GM18511 (cell line): ENCODE results near the gene TBC1D3L.
"Not testable (repeated sequence)": the region's sequence is repeated elsewhere in the genome, so short reads cannot be mapped to it uniquely, and the experiment has no call there.

Experiments used
- ATAC-seq: cut with Tn5 transposase; IDR thresholded peaks from one replicate; pipeline ENCODE4 v1.9.1; 2021; ENCODE audit warnings: mild to moderate bottlenecking, moderate library complexity; ENCODE audit not compliant: unreplicated experiment

Gene TBC1D3L

GRCh38 chr17:37988960-37989359 is at the start of gene TBC1D3L:
TBC1D3L (minus strand) TSS chr17:37989060; CDS start chr17:37987520, 1,540 bp downstream.
- ATAC-seq, result not testable (repeated sequence)

- not testable (repeated sequence) for ATAC-seq
Measured at GRCh38 chr17:38003676-38004075, 14.8 kb upstream of the TBC1D3L start, which contains the start of gene TBC1D3D. TBC1D3D (plus strand) TSS chr17:38003976; CDS start chr17:38005561, 1,585 bp downstream.
